Measurements from ENCODE around the gene ZBTB48.
A peak's percentile ranks its signal among the peaks of the same experiment; 100 is the strongest.
"Not testable (repeated sequence)": the region's sequence is repeated elsewhere in the genome, so short reads cannot be mapped to it uniquely, and the experiment has no call there.

The ZBTB48 gene

DNA sequence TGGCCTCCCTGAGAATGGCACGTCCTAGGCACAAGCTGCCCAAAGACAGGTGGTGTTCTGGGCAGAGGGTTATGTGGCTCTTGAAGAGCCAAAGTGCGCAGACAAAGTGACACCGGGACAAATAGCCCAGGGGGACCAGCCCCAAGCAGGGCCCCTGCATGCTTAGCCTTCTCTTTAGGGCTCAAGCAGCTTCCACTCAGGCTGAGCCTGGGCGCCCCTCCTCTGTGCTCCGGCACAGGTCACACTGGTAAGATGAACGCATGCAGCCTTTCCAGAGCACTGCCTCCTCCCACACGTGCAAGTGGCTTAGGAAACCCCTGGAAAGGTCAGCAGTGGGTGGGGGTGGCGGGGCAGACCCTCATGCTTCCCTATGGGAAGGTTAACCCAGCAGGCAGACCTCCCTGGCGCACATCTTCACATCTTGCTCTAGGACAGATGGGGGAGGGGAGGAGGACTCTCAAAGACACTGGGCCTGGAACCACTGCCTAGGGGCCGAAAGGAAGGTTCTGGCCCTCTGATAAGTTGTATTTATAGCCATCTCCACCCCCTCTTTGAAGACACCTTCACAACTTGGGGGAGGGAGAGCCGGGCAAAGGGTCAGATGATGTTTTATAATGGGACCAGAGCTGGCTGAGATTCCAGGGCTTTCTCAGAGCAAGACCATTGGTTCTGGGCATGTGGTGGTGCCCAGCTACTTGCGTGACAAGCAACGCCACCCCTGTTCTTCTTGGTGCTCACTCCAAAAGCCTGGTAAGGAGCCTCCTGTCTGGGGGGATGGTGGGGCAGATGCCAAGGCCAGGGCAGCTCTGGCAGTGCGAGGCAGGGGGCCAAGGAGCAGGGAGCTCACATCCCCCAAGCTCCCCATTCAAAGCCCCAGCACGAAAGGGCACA lies 17.3 kb downstream of the ZBTB48 start:
- no peak overlapping the region for H2AFZ ChIP-seq
- TF ChIP-seq, protein P1, sequence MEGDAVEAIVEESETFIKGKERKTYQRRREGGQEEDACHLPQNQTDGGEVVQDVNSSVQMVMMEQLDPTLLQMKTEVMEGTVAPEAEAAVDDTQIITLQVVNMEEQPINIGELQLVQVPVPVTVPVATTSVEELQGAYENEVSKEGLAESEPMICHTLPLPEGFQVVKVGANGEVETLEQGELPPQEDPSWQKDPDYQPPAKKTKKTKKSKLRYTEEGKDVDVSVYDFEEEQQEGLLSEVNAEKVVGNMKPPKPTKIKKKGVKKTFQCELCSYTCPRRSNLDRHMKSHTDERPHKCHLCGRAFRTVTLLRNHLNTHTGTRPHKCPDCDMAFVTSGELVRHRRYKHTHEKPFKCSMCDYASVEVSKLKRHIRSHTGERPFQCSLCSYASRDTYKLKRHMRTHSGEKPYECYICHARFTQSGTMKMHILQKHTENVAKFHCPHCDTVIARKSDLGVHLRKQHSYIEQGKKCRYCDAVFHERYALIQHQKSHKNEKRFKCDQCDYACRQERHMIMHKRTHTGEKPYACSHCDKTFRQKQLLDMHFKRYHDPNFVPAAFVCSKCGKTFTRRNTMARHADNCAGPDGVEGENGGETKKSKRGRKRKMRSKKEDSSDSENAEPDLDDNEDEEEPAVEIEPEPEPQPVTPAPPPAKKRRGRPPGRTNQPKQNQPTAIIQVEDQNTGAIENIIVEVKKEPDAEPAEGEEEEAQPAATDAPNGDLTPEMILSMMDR (IDR thresholded peaks at IDR 0.05): no peak
- no peak overlapping the region for H3K4me3 ChIP-seq (ENCODE audit: low read depth, low read length)
- H3K9ac ChIP-seq: no peak overlapping the region
- peaks cover 6% of the 10 kb centered on the region for H3K4me1 ChIP-seq
- H3K9me3 ChIP-seq (ENCODE audit: control insufficient read depth, low read length): no peaks in the 10 kb centered on the region
- no peaks in the 10 kb centered on the region for H3K36me3 ChIP-seq (ENCODE audit: control insufficient read depth, insufficient read depth, low read length)
- H3K27me3 ChIP-seq (ENCODE audit: control insufficient read depth, insufficient read depth, low read length): no peaks in the 10 kb centered on the region
- no peak overlapping the region for H3K27ac ChIP-seq
- no peak overlapping the region for H3K4me2 ChIP-seq (ENCODE audit: low read length)
- peaks cover 13% of the 10 kb centered on the region for H3K79me2 ChIP-seq

DNA sequence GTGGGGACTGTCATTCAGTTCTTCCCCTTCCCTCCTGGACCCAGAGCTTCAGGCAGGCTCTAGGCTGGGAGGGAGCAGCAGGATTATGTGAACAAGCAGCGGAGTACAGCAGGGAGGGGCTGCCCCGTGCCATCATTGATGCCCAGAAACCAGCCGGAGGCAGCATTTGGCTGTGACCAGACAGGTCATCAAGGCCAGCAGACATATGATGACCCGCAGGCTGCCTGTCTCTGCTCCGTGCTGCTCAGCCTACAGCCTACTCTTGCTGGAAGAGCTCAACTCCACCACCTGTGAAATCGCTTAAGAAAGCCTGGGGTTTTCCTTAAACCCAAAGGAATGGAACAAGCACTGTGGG lies 18.0 kb downstream of the ZBTB48 start:
- peaks cover 6% of the 10 kb centered on the region for H3K4me1 ChIP-seq
- H3K79me2 ChIP-seq: peaks cover 13% of the 10 kb centered on the region
- no peaks in the 10 kb centered on the region for H3K9me3 ChIP-seq (ENCODE audit: control insufficient read depth, low read length)
- H3K4me3 ChIP-seq (ENCODE audit: low read depth, low read length): no peak overlapping the region
- no peak overlapping the region for H3K9ac ChIP-seq
- no peak overlapping the region for H2AFZ ChIP-seq
- H3K27ac ChIP-seq: no peak overlapping the region
- H3K36me3 ChIP-seq (ENCODE audit: control insufficient read depth, insufficient read depth, low read length): no peaks in the 10 kb centered on the region
- no peaks in the 10 kb centered on the region for H3K27me3 ChIP-seq (ENCODE audit: control insufficient read depth, insufficient read depth, low read length)
- H3K4me2 ChIP-seq (ENCODE audit: low read length): no peak overlapping the region
- TF ChIP-seq, protein P1 (IDR thresholded peaks at IDR 0.05): no peak

DNA sequence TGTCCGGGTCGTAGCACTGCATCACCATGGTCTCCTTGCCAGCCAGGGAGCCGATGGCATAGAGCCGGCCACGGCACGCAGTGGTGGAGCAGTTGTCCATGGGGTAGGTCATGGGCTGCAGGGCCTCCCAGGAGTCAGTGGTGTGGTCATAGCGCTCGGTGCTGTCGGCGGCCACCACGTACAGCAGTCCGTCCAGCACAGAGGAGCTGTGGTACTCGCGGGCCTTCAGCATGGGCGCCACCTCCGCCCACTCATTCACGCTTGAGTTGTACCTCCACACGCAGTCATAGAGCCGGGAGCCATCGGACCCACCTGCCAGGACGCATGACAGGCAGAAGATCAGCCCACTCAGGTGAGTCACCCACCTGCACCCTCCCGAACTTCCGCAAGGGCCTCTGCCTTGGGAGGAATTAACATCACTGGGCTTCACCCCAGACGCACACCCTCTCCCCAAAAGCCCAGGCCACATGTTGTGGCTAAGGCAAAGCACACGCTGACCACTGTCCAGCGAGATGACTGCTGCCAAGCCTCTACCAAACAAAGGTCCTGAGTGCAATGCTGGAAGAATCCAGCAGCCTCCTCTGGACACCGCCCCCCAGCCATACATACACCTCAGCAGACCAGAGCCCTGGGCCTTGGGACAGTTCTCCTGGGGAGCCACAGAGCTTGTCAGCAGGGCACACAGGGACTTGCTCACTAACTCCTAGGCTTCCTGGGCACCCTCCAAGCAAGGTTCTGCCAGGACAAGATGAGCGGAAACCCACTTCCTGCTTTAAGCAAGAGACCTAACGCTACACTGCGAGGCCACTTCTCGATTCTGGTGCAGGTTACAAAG lies 19.6 kb downstream of the ZBTB48 start:
- Histone ChIP-seq H2AFZ (no peak overlapping the region), H3K9ac (no peak overlapping the region), H3K4me2 (ENCODE audit: low read length) (peak overlapping the region; percentile 2), H3K27ac (no peak overlapping the region), H3K79me2 (peaks cover 13% of the 10 kb centered on the region), H3K36me3 (ENCODE audit: control insufficient read depth, insufficient read depth, low read length) (no peaks in the 10 kb centered on the region), H3K27me3 (ENCODE audit: control insufficient read depth, insufficient read depth, low read length) (no peaks in the 10 kb centered on the region), H3K9me3 (ENCODE audit: control insufficient read depth, low read length) (no peaks in the 10 kb centered on the region), H3K4me1 (peaks cover 6% of the 10 kb centered on the region), H3K4me3 (ENCODE audit: low read depth, low read length) (no peak overlapping the region)
- TF ChIP-seq, protein P1 (IDR thresholded peaks at IDR 0.05): no peak

DNA sequence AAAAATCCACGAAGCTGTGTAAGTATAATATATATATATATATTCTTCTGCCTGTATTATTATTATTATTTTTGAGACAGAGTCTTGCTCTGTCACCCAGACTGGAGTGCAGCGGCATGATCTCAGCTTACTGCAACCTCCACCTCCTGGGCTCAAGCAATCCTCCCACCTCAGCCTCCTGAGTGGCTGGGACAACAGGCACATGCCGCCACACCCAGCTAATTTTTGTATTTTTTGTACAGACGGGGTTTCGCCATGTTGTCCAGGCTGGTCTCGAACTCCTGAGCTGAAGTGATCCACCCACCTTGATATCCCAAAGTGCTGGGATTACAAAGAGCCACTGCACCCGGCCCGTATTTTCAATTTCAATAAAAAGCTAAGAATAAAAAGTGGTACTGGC lies 20.2 kb downstream of the ZBTB48 start:
- H3K4me3 ChIP-seq (ENCODE audit: low read depth, low read length): peak overlapping the region; percentile 82
- H3K4me1 ChIP-seq; H3K27me3 ChIP-seq (ENCODE audit: control insufficient read depth, insufficient read depth, low read length); H3K9ac ChIP-seq; H2AFZ ChIP-seq; H3K27ac ChIP-seq; H3K9me3 ChIP-seq (ENCODE audit: control insufficient read depth, low read length); H3K36me3 ChIP-seq (ENCODE audit: control insufficient read depth, insufficient read depth, low read length): not testable (repeated sequence)
- H3K79me2 ChIP-seq: peaks cover 13% of the 10 kb centered on the region
- peak overlapping the region; percentile 95 for H3K4me2 ChIP-seq (ENCODE audit: low read length)

DNA sequence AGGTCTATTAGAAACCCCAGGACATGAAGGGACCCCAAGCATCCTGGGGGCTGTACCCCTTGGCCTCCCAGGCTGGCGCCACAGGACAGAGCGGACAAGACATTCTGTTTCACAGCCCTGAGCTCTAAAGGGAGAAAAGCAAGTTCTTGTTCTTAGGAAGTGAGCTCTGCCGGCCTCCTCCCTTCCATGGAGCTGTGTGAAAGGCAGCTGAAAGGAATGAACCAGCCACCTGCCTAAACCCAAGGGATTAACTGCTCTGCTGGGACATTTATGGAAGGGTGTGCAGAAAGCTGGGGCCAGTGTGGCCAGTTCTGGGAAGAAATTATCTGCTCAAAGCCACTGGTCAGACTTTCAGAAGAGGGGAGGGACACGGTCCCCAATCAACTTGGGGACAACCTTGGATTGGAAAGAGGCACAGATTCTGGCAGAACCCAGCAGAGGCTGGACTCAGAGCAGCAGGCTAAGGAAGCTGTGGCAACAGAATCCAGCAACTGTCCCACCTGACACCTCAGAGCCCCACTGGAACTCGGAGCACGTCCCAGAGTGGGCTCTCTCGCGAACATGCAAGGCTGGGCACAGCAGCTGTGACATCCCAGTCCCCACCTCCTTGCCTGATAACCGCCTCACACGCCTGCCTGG lies 20.7 kb downstream of the ZBTB48 start:
- Histone ChIP-seq H3K4me3 (ENCODE audit: low read depth, low read length) (peak overlapping the region; percentile 82), H3K79me2 (peaks cover 13% of the 10 kb centered on the region), H3K36me3 (ENCODE audit: control insufficient read depth, insufficient read depth, low read length) (no peaks in the 10 kb centered on the region), H3K4me1 (peaks cover 6% of the 10 kb centered on the region), H3K27ac (peak overlapping the region; percentile 66), H3K4me2 (ENCODE audit: low read length) (peak overlapping the region; percentile 95), H3K9ac (no peak overlapping the region), H2AFZ (no peak overlapping the region), H3K9me3 (ENCODE audit: control insufficient read depth, low read length) (no peaks in the 10 kb centered on the region), H3K27me3 (ENCODE audit: control insufficient read depth, insufficient read depth, low read length) (no peaks in the 10 kb centered on the region)
- TF ChIP-seq, protein P1 (IDR thresholded peaks at IDR 0.05): no peak

All from parathyroid adenoma (tissue), 2 donors.